Kidney glomerular epithelial cell (primary cell): ENCODE results near the gene GRIP1.

Experiments
- DNase-seq: peaks from one replicate; lab custom pipeline; 2025; lab: John Stamatoyannopoulos, UW

GRIP1 gene

GRCh38 chr12:66693901-66694513 lies 15.1 kb upstream of the GRIP1 start:
- DNase-seq: peak; percentile 35

GRCh38 chr12:66692986-66693385 lies 14.1 kb upstream of the GRIP1 start:
- DNase-seq: no peak

- DNase-seq: no peak
Measured at GRCh38 chr12:66692170-66692569, 13.3 kb upstream of the GRIP1 start.

GRCh38 chr12:66688846-66689439 lies 10.1 kb upstream of the GRIP1 start:
- peak; percentile 47 for DNase-seq

GRCh38 chr12:66684222-66684621 lies 5.3 kb upstream of the GRIP1 start:
- DNase-seq: no peak

- DNase-seq: no peak
Measured at GRCh38 chr12:66683822-66684221, 4.9 kb upstream of the GRIP1 start.

GRCh38 chr12:66683073-66683472 lies 4.2 kb upstream of the GRIP1 start:
- DNase-seq: no peak

- no peak for DNase-seq
Measured at GRCh38 chr12:66679461-66680084, 697 bp upstream of the GRIP1 start.

GRCh38 chr12:66676241-66676640 lies 2.6 kb downstream of the GRIP1 start:
- DNase-seq: no peak

GRCh38 chr12:66674495-66675122 lies 4.3 kb downstream of the GRIP1 start:
- DNase-seq: no peak

GRCh38 chr12:66669541-66669940 lies 9.3 kb downstream of the GRIP1 start:
- peak; percentile 32 for DNase-seq

- no peak for DNase-seq
Measured at GRCh38 chr12:66668311-66668710, 10.6 kb downstream of the GRIP1 start.

- DNase-seq: no peak
Measured at GRCh38 chr12:66667906-66668305, 11.0 kb downstream of the GRIP1 start.

GRCh38 chr12:66666481-66666880 lies 12.4 kb downstream of the GRIP1 start:
- no peak for DNase-seq

GRCh38 chr12:66665435-66665985 lies 13.4 kb downstream of the GRIP1 start:
- DNase-seq: no peak

- no peak for DNase-seq
Measured at GRCh38 chr12:66664076-66664475, 14.8 kb downstream of the GRIP1 start.

- DNase-seq: no peak
Measured at GRCh38 chr12:66663611-66664010, 15.3 kb downstream of the GRIP1 start.

GRCh38 chr12:66662729-66663128 lies 16.1 kb downstream of the GRIP1 start:
- peak; percentile 28 for DNase-seq

GRCh38 chr12:66662179-66662578 lies 16.7 kb downstream of the GRIP1 start:
- DNase-seq: no peak

GRCh38 chr12:66661357-66661756 lies 17.5 kb downstream of the GRIP1 start:
- no peak for DNase-seq

- DNase-seq: no peak
Measured at GRCh38 chr12:66653796-66654195, 25.1 kb downstream of the GRIP1 start.

GRCh38 chr12:66648033-66648735 lies 30.7 kb downstream of the GRIP1 start:
- no peak for DNase-seq
